ENCODE results near the gene SCGB1C2. TPM values are rescaled to one million over a fixed set of nuclear protein-coding genes. Genes with fewer than 3 reads are reported as not detected.

The SCGB1C2 gene
- total and polyA plus RNA-seq, 2 donors (not counting 3 experiments of a cell fraction or from before 2014, with no cell fraction given) = not detected

DNA sequence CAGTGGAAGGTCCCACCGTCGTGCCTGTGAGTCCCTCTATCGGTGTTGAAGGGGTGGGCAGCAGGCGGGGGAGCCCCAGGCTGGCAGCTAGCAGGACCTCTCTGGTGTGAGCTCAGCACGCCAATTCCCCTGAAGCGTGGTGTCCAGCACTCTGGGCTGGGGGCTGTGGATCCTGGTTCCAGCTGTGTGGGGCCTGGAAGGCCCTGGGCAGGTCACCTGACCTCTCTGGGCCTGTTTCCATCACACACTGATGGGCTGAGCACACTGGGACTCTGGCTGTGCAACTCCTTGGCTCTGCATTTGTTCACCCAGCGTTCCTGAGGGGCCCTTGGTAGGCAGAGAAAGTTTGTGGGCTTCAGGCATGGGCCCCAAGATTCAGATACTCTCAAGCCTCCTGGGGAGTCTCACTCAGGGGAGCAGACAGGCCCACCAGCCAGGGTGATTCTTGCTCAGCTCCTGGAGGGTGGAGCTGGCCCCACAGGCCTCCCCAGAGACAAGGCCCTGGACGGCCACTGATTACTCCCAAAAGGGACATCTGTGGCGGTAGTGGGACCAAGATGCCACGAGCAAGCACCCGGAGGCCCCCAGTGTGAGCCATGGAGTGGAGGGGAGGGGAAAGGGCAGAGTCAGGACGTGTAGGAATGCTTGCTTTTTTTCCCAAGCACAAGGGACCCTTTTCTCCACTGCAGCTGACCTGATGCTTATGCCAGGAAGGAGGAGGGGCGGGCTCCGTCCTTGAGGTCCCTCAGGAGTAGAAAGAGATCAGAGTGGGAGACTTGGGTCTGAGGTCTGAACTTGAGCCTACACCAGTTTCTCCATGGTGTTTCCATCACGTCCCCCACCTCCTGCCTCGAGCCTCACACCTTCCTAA lies 8.5 kb downstream of the SCGB1C2 start:
- no peak overlapping the region for H3K4me2 ChIP-seq (ENCODE audit: insufficient read depth, low read length)
- no peak for DNase-seq (ENCODE audit: low read depth, low spot score)
- H3K9me1 ChIP-seq (replicated peaks; ENCODE audit: control insufficient read depth, extremely low read depth, insufficient read depth, low read length) = no peaks in the 10 kb centered on the region
- H3K36me3 ChIP-seq (ENCODE audit: control insufficient read depth in 2 of 2, extremely low read depth in 1 of 2, insufficient read depth in 2 of 2, low read length in 2 of 2) = no peaks in the 10 kb centered on the region
- intact Hi-C loops (cut with micrococcal nuclease) = loop anchor here (5.0 kb wide), 1 partner anchor 556 kb away; no protein-coding TSS in a partner anchor
- TF ChIP-seq JUN (IDR thresholded peaks at IDR 0.05; ENCODE audit: borderline replicate concordance, insufficient read depth, insufficient read length, low read depth) (no peak), FOS (IDR thresholded peaks at IDR 0.05; ENCODE audit: borderline replicate concordance, insufficient read depth, low read length) (no peak), POLR2AphosphoS5 (IDR thresholded peaks at IDR 0.05; ENCODE audit: insufficient read depth, low read depth, low read length) (no peak), MYC (IDR thresholded peaks at IDR 0.05; ENCODE audit: low read depth, low read length) (no peak), GATA2 (IDR thresholded peaks at IDR 0.05; ENCODE audit: insufficient read depth, insufficient read length, low read depth, low read length) (no peak), POLR2A (IDR thresholded peaks at IDR 0.05; ENCODE audit: low read depth, low read length) (no peak), EZH2 (IDR thresholded peaks at IDR 0.05; ENCODE audit: borderline replicate concordance, low read depth, low read length, severe bottlenecking) (no peak)
- TF ChIP-seq, protein P1, sequence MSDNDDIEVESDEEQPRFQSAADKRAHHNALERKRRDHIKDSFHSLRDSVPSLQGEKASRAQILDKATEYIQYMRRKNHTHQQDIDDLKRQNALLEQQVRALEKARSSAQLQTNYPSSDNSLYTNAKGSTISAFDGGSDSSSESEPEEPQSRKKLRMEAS (IDR thresholded peaks at IDR 0.05; ENCODE audit: insufficient read depth, insufficient read length) = no peak
- TF ChIP-seq, protein P2, sequence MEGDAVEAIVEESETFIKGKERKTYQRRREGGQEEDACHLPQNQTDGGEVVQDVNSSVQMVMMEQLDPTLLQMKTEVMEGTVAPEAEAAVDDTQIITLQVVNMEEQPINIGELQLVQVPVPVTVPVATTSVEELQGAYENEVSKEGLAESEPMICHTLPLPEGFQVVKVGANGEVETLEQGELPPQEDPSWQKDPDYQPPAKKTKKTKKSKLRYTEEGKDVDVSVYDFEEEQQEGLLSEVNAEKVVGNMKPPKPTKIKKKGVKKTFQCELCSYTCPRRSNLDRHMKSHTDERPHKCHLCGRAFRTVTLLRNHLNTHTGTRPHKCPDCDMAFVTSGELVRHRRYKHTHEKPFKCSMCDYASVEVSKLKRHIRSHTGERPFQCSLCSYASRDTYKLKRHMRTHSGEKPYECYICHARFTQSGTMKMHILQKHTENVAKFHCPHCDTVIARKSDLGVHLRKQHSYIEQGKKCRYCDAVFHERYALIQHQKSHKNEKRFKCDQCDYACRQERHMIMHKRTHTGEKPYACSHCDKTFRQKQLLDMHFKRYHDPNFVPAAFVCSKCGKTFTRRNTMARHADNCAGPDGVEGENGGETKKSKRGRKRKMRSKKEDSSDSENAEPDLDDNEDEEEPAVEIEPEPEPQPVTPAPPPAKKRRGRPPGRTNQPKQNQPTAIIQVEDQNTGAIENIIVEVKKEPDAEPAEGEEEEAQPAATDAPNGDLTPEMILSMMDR (IDR thresholded peaks at IDR 0.05; ENCODE audit: extremely low read depth in 1 of 2, insufficient read depth in 1 of 2, low read depth in 1 of 2, low read length in 2 of 2) = no peak
- H2AFZ ChIP-seq (ENCODE audit: low read depth, low read length) = no peak overlapping the region
- ChIA-PET POLR2A (interaction anchor here (0.6 kb wide), 1 partner anchor 997 kb away, joined by 10 read pairs; no protein-coding TSS in a partner anchor), CTCF (interaction anchor here (0.9 to 3.1 kb wide), 4 partner anchors 9 to 554 kb away, joined by 3 to 20 read pairs (median 11); no protein-coding TSS in a partner anchor)
- no peak overlapping the region for H3K4me3 ChIP-seq (replicated peaks in 1 of 3; ENCODE audit: insufficient read depth in 1 of 3, low read depth in 1 of 3, low read length in 3 of 3)
- no peaks in the 10 kb centered on the region for H3K27me3 ChIP-seq (ENCODE audit: control insufficient read depth in 2 of 2, insufficient read depth in 2 of 2, low read length in 2 of 2)
- no peak for FAIRE-seq
- dilution Hi-C loops (cut with MboI; ENCODE audit: extremely low pct_ligation_motif_present, low sequenced_read_pairs) = no loop called here
- no peaks in the 10 kb centered on the region for H3K4me1 ChIP-seq (ENCODE audit: control insufficient read depth, extremely low read depth, insufficient read depth, low read length)
- no peaks in the 10 kb centered on the region for H3K9me3 ChIP-seq (replicated peaks; ENCODE audit: control insufficient read depth, insufficient read depth, low read length)
- no peak overlapping the region for H3K27ac ChIP-seq (ENCODE audit: insufficient read depth, low read depth, low read length)
- H3K79me2 ChIP-seq (ENCODE audit: control insufficient read depth, insufficient read depth, low read length) = no peaks in the 10 kb centered on the region
- BruUV-seq (replicated peaks) = no TSS peak
- H4K20me1 ChIP-seq (replicated peaks; ENCODE audit: control insufficient read depth, extremely low read depth, insufficient read depth, low read length) = no peaks in the 10 kb centered on the region
- H3K9ac ChIP-seq (replicated peaks; ENCODE audit: extremely low read depth, insufficient read depth, low read length) = no peak overlapping the region
